Tibial nerve (tissue), 4 donors: ENCODE data around the gene LIPT1. TPM values are rescaled to one million over a fixed set of nuclear protein-coding genes. Genes with fewer than 3 reads are reported as not detected.

ENCODE experiments used
- DNase-seq, 2 donors: peaks; one replicate each; pipeline ENCODE4 v3.0.0-alpha.2; 2019; ENCODE audit warnings: low spot score in 2 of 2
- H3K27ac ChIP-seq, 4 donors: fragments of 200-600 bp; sonication (generic) in 3 of 4; one replicate each; pipeline ENCODE4 v1.5.1; 2017 to 2019; ENCODE audit warnings: mild to moderate bottlenecking in 1 of 4
- H3K27me3 ChIP-seq, 2 donors: fragments of 200-600 bp; sonication (generic) in 1 of 2; one replicate each; pipeline versions ENCODE4 v1.5.1 to v1.6.0; 2017 to 2019
- H3K36me3 ChIP-seq, 3 donors: fragments of 200-600 bp; sonication (generic); one replicate each; pipeline ENCODE4 v1.5.1; 2018 to 2019
- H3K4me1 ChIP-seq, 4 donors: fragments of 200-600 bp; sonication (generic) in 3 of 4; one replicate each; pipeline ENCODE4 v1.5.1; 2017 to 2019
- H3K4me3 ChIP-seq, 4 donors: fragments of 200-600 bp; sonication (generic) in 3 of 4; one replicate each; pipeline ENCODE4 v1.5.1; 2017 to 2019; ENCODE audit warnings: mild to moderate bottlenecking in 1 of 4, moderate library complexity in 1 of 4
- H3K9me3 ChIP-seq, 4 donors: fragments of 200-600 bp; sonication (generic) in 3 of 4; one replicate each; pipeline ENCODE4 v1.5.1; 2017 to 2019
- CTCF ChIP-seq, 5 experiments: fragments of 200-600 bp in 3 of 5; fragments of 450-650 bp in 2 of 5; sonication (generic) in 3 of 5; IDR thresholded peaks; one replicate each; pipeline ENCODE4 v1.5.1; 2016 to 2019; ENCODE audit warnings: antibody characterized with exemption in 5 of 5, mild to moderate bottlenecking in 3 of 5, moderate library complexity in 2 of 5
- EP300 ChIP-seq, 2 donors: sonication (generic); formaldehyde crosslinking; IDR thresholded peaks; one replicate each; pipeline ENCODE4 v1.6.1; 2017; ENCODE audit warnings: antibody characterized with exemption in 2 of 2, mild to moderate bottlenecking in 1 of 2
- POLR2A ChIP-seq, 2 donors: fragments of 450-650 bp; IDR thresholded peaks; one replicate each; pipeline ENCODE4 v1.6.1; 2017; ENCODE audit warnings: antibody characterized with exemption in 2 of 2, mild to moderate bottlenecking in 2 of 2, moderate library complexity in 2 of 2
- WGBS, 2 donors: methylation state at CpG; one replicate each; pipeline ENCODE4 v1.1.5; 2018; 5-methylcytosine and 5-hydroxymethylcytosine counted together
- total RNA-seq, 4 donors: library from RNA; depleted of rRNA; stranded (reverse); fragments of >200 nt; gene quantifications; one replicate each; pipeline ENCODE4 v1.1.0, GENCODE V29; 2016

The LIPT1 gene
- total RNA-seq, 4 donors from 2014 or later = 2.7 to 10.0 (median 9.0) TPM

- Histone ChIP-seq H3K9me3 (no peaks in the 10 kb centered on the region), H3K27ac (peak within 1 kb of the TSS; percentile 18 to 91 (median 87)), H3K4me3 (peak within 1 kb of the TSS; percentile 58 to 91 (median 74)), H3K4me1 (peaks cover 0 to 19% (median 0%) of the 10 kb centered on the region in 4 donors), H3K27me3 (no peaks in the 10 kb centered on the region), H3K36me3 (no peaks in the 10 kb centered on the region)
- TF ChIP-seq EP300 (IDR thresholded peaks at IDR 0.05) (peak in 1 of 2 donors; percentile 90), CTCF (IDR thresholded peaks at IDR 0.05) (no peak), POLR2A (IDR thresholded peaks at IDR 0.05) (peak in 1 of 2 donors; percentile 93)
- WGBS, 2 donors = 1% methylated on average over 40 to 63 of the region's 84 CpGs
- peak; percentile 84 to 94 for DNase-seq
These were observed 13.4 kb upstream of the LIPT1 start, which contains the start of gene C2orf15 for GRCh38 chr2:99141110-99142108. TSS of gene C2orf15 (plus strand) at chr2:99141707. CDS start at chr2:99150559, 8,852 bp downstream.

GRCh38 chr2:99150706-99151105 is 4.1 kb upstream of the LIPT1 start:
- Histone ChIP-seq H3K27ac (no peak overlapping the region), H3K27me3 (no peaks in the 10 kb centered on the region), H3K4me3 (no peak overlapping the region), H3K36me3 (no peaks in the 10 kb centered on the region), H3K9me3 (no peaks in the 10 kb centered on the region), H3K4me1 (peaks cover 0 to 13% (median 10%) of the 10 kb centered on the region in 4 donors)
- DNase-seq = no peak
- TF ChIP-seq CTCF (IDR thresholded peaks at IDR 0.05) = no peak
- no peak for TF ChIP-seq POLR2A (IDR thresholded peaks at IDR 0.05)
- no peak for TF ChIP-seq EP300 (IDR thresholded peaks at IDR 0.05)
- WGBS, 2 donors = 81 to 97% methylated on average over 1 of the region's 1 CpG

GRCh38 chr2:99152199-99152895 is 2.4 kb upstream of the LIPT1 start:
- TF ChIP-seq POLR2A (IDR thresholded peaks at IDR 0.05) = no peak
- Histone ChIP-seq H3K9me3 (no peaks in the 10 kb centered on the region), H3K36me3 (peaks cover 0 to 7% (median 0%) of the 10 kb centered on the region in 3 donors), H3K27me3 (no peaks in the 10 kb centered on the region), H3K4me1 (peaks cover 0 to 26% (median 11%) of the 10 kb centered on the region in 4 donors), H3K27ac (no peak overlapping the region), H3K4me3 (no peak overlapping the region)
- 69% methylated on average over 7 of the region's 7 CpGs for WGBS, 2 donors
- DNase-seq = no peak

- peaks cover 0 to 17% (median 0%) of the 10 kb centered on the region in 3 donors for H3K36me3 ChIP-seq
- peak overlapping the region; percentile 61 to 93 (median 76) for H3K4me3 ChIP-seq
- 49 to 50% methylated on average over 12 of the region's 12 CpGs for WGBS, 2 donors
- DNase-seq = no peak
- H3K9me3 ChIP-seq = no peaks in the 10 kb centered on the region
- no peaks in the 10 kb centered on the region for H3K27me3 ChIP-seq
- TF ChIP-seq EP300 (IDR thresholded peaks at IDR 0.05) (no peak), CTCF (IDR thresholded peaks at IDR 0.05) (no peak), POLR2A (IDR thresholded peaks at IDR 0.05) (no peak)
- H3K27ac ChIP-seq = peak overlapping the region; percentile 80 to 95 (median 92)
- peaks cover 0 to 26% (median 11%) of the 10 kb centered on the region in 4 donors for H3K4me1 ChIP-seq
These were observed 704 bp upstream of the LIPT1 start for GRCh38 chr2:99153921-99154604.

GRCh38 chr2:99156891-99157290 is 2.1 kb downstream of the LIPT1 start:
- no peaks in the 10 kb centered on the region for H3K27me3 ChIP-seq
- DNase-seq = no peak

More at GRCh38 chr2:99156891-99157290, 2.1 kb downstream of the LIPT1 start:
- H3K36me3 ChIP-seq = peaks cover 0 to 34% (median 0%) of the 10 kb centered on the region in 3 donors
- WGBS, 2 donors = 59 to 83% methylated on average over 1 of the region's 1 CpG
- no peak overlapping the region for H3K4me3 ChIP-seq
- TF ChIP-seq EP300 (IDR thresholded peaks at IDR 0.05) = no peak
- TF ChIP-seq POLR2A (IDR thresholded peaks at IDR 0.05) = no peak
- no peak for TF ChIP-seq CTCF (IDR thresholded peaks at IDR 0.05)
- peaks cover 0 to 26% (median 11%) of the 10 kb centered on the region in 4 donors for H3K4me1 ChIP-seq
- H3K9me3 ChIP-seq = no peaks in the 10 kb centered on the region
- H3K27ac ChIP-seq = no peak overlapping the region
